22Rv1 (cell line): ENCODE measurements around the gene JADE1.

Source experiments
- H3K27ac ChIP-seq: fragments of 450-650 bp; 2 replicates; pipeline ENCODE4 v1.5.1; 2017
- ZFX ChIP-seq: fragments of 450-650 bp; IDR thresholded peaks from 2 replicates; pipeline ENCODE4 v1.6.1; 2017; ENCODE audit warnings: antibody characterized with exemption, borderline replicate concordance
- TF ChIP-seq, protein P1 (sequence below): fragments of 450-650 bp; IDR thresholded peaks from 2 replicates; pipeline ENCODE4 v1.5.1; 2017; ENCODE audit warnings: mild to moderate bottlenecking

Gene JADE1

DNA sequence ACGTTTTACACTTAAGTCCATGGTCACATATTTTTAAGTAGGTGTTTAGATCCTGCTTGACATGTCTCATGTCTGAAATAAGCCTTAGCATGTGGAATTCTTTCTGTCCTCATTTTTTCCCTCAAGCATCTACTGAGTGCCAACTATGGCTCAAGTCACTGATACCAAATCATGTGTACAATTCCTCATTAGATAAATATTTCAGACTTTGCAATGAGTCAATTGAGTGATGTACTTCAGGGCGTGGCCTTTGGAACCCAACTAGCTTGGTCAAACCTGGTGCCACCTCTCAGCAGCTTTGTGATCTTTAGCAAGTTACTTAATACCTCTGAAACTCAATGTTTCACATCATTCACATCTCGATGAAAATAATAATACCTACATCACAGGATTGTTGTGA, 12.6 kb upstream of the JADE1 start:
- no peak overlapping the region for H3K27ac ChIP-seq
- TF ChIP-seq, protein P1, sequence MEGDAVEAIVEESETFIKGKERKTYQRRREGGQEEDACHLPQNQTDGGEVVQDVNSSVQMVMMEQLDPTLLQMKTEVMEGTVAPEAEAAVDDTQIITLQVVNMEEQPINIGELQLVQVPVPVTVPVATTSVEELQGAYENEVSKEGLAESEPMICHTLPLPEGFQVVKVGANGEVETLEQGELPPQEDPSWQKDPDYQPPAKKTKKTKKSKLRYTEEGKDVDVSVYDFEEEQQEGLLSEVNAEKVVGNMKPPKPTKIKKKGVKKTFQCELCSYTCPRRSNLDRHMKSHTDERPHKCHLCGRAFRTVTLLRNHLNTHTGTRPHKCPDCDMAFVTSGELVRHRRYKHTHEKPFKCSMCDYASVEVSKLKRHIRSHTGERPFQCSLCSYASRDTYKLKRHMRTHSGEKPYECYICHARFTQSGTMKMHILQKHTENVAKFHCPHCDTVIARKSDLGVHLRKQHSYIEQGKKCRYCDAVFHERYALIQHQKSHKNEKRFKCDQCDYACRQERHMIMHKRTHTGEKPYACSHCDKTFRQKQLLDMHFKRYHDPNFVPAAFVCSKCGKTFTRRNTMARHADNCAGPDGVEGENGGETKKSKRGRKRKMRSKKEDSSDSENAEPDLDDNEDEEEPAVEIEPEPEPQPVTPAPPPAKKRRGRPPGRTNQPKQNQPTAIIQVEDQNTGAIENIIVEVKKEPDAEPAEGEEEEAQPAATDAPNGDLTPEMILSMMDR: no peak
- TF ChIP-seq ZFX: no peak

DNA sequence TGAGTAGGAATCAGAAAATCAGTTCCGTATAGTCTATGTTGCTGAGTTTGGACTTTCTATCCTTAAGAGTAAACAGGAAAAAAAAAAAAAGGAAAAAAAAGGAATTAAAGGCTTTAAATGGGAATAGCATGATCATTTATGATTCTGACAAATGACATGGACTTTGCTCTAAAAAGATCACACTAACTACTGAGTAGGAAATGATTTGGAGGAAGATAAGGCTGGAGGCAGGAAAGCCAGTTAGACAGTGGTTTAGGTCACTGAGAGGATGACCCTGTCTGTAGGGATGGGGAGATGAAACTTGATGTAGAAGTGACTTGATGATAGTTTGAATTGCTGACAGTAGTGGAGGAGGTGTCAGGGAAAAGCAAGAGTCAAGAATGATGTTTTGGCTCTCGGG, 9.2 kb upstream of the JADE1 start:
- no peak overlapping the region for H3K27ac ChIP-seq
- TF ChIP-seq, protein P1: no peak
- no peak for TF ChIP-seq ZFX

DNA sequence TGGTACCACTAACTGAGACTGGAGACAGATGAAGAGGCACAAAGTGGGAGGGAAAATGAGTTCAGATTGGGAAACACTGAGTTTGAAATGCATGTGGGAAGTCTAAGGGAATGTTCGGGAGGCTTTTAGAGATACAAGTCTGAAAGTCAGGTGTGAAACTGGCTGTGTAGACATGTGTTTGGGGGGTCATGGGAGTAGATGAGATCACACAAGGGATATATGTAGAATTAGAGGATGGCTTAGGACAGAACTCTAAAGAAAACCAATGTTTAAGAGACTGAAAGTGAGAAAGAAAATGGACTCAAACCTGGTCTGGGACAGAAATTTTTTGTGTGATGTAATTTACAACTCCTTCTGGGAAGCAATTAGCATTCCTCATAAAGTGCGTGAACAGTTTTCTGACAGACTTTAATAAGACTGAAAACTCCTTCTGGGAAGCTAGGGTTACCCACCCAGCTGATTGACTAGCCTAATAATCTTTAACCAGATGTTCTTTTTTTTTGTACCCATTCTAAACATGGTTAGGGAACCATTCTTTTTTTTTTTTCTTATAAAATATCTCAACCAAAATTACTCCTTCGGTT, 8.7 kb upstream of the JADE1 start:
- TF ChIP-seq ZFX: no peak
- TF ChIP-seq, protein P1: no peak

DNA sequence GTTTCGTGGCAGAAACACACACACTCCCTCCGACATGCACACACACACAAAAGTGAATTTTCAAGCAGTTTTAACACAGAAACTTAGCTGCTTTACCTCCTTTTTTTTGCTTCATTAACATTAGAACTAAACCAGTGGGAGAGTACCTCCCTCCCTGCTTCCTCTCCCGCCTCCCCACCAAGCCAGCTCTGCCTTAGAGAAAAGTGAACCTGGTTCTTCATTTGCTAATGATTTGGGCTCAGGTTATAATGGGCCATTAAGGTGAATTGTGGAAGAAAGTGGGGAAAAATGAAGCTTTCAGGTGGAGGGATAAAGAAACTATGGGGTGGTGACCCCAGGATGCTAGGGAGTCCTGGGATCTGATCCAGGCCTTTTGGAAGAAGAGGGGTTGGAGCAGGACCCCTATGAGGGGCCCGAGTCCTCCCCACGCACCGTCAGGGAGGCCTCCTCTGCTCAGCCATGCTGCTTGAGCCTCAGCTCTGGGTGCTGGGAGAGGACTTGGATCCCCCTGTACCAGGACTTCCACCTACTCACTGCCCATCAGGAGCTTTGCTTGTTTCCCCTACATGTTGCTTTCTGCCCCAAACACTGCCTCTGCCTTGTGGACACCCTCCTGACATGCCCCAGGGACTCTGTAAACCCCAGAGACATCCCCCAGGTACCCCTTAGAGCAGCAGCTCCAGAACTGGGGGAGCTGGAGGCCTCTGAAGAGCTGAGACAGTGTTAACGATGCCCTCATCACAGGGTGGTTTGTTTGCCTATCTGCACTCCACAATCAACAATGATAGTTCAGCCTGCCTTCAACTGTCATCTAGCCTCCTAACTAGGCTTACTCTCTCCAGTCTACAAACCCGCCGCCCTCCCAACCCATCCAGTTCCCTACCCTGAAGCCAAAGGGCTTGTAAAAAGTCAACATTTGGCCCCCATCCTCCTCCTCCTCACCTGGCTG, 6.5 kb upstream of the JADE1 start:
- TF ChIP-seq ZFX: no peak
- TF ChIP-seq, protein P1: no peak
- H3K27ac ChIP-seq: no peak overlapping the region

More for the DNA sequence above, 8.7 kb upstream of the JADE1 start:
- H3K27ac ChIP-seq: no peak overlapping the region

DNA sequence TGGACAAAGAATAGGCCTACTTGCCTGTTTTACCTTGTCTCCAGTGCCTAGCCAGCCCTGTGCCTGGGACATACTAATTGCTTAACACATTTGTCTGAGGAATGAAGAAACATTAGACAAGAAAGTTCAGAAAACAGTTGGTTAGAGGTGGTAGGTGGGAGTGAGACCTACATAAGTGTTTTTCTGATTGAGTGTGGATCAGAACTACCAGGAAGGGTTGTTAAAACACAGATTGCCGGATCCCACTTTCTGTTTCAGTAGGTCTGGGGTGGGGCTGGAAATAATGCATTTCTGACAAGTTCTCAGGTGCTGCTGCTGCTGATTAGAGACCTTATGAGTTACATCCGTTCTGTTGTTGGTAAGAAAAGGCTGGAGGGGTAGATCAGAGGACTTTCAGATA, 5.7 kb upstream of the JADE1 start:
- H3K27ac ChIP-seq: no peak overlapping the region
- no peak for TF ChIP-seq ZFX
- TF ChIP-seq, protein P1: no peak

DNA sequence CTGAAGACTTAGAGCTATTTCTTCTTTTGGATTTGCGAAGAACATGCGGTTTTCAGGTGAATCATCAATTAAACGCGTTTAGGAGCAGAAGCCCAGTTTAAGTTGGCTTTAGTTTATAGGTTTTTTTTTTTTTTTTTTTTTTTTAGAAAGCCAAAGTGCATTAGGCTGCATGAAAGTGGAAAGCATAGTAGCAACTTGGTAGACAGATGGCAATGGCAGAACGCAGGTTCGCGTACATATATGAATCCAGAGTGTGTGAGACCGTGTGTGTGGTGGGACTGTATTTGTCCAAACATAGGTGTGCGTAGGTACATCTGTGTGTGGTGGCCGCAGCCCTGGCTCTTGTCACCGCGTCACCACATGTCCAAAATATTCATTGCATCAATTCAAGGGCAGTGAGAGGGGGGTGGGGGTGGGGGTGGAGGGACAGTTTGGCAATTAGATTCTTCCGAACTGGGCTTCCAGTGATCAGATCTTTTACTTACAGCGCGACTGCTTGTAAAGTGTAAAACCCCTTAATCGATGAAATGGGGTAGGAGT, 901 bp downstream of the JADE1 start:
- TF ChIP-seq ZFX: no peak
- TF ChIP-seq, protein P1: no peak
- H3K27ac ChIP-seq: peak overlapping the region; percentile 97
